Measurements from ENCODE around the gene GIPC2.

Gene GIPC2

GRCh38 chr1:78048446-78048845 lies 2.7 kb downstream of the GIPC2 start:
- no peak overlapping the region for H3K27ac ChIP-seq
- TF ChIP-seq ZFX (IDR thresholded peaks at IDR 0.05; ENCODE audit: borderline replicate concordance) (no peak), CTCF (IDR thresholded peaks at IDR 0.05) (no peak)

- no peak for TF ChIP-seq ZFX (IDR thresholded peaks at IDR 0.05; ENCODE audit: borderline replicate concordance)
- TF ChIP-seq CTCF (IDR thresholded peaks at IDR 0.05) = no peak
- no peak overlapping the region for H3K27ac ChIP-seq
Observed at GRCh38 chr1:78049396-78049795, 3.6 kb downstream of the GIPC2 start.

GRCh38 chr1:78051005-78051404 lies 5.2 kb downstream of the GIPC2 start:
- TF ChIP-seq ZFX (IDR thresholded peaks at IDR 0.05; ENCODE audit: borderline replicate concordance) (no peak), CTCF (IDR thresholded peaks at IDR 0.05) (no peak)

GRCh38 chr1:78052685-78053405 lies 7.1 kb downstream of the GIPC2 start:
- no peak overlapping the region for H3K27ac ChIP-seq
- TF ChIP-seq ZFX (IDR thresholded peaks at IDR 0.05; ENCODE audit: borderline replicate concordance) (no peak), CTCF (IDR thresholded peaks at IDR 0.05) (no peak)

More at GRCh38 chr1:78051005-78051404, 5.2 kb downstream of the GIPC2 start:
- no peak overlapping the region for H3K27ac ChIP-seq

GRCh38 chr1:78053498-78053897 lies 7.7 kb downstream of the GIPC2 start:
- TF ChIP-seq CTCF (IDR thresholded peaks at IDR 0.05) (no peak), ZFX (IDR thresholded peaks at IDR 0.05; ENCODE audit: borderline replicate concordance) (no peak)

GRCh38 chr1:78054559-78054958 lies 8.8 kb downstream of the GIPC2 start:
- TF ChIP-seq CTCF (IDR thresholded peaks at IDR 0.05) = no peak
- no peak for TF ChIP-seq ZFX (IDR thresholded peaks at IDR 0.05; ENCODE audit: borderline replicate concordance)
- no peak overlapping the region for H3K27ac ChIP-seq

More at GRCh38 chr1:78053498-78053897, 7.7 kb downstream of the GIPC2 start:
- no peak overlapping the region for H3K27ac ChIP-seq

- H3K27ac ChIP-seq = no peak overlapping the region
- TF ChIP-seq CTCF (IDR thresholded peaks at IDR 0.05) (no peak), ZFX (IDR thresholded peaks at IDR 0.05; ENCODE audit: borderline replicate concordance) (no peak)
Observed at GRCh38 chr1:78054972-78055371, 9.2 kb downstream of the GIPC2 start.

Data from 22Rv1 (cell line).